Panc1 (cell line): Measurements from ENCODE around the gene DIAPH1. TPM values are rescaled to one million over a fixed set of nuclear protein-coding genes. Genes with fewer than 3 reads are reported as not detected.
A peak's percentile ranks its signal among the peaks of the same experiment; 100 is the strongest.

Experiments used
- ATAC-seq: fragments of 200-7000 bp; cut with Tn5 transposase; 2 replicates; pipeline ENCODE4 v1.9.1; 2020; ENCODE audit warnings: mild to moderate bottlenecking, moderate library complexity
- BruUV-seq: library from RNA; stranded (reverse); fragments of 400-500 nt; replicated peaks from 2 replicates; lab custom pipeline; 2021; lab: Mats Ljungman, UMichigan
- CTCF ChIA-PET: fragments of 300-600 bp; sonication (Branson Sonifier 250); formaldehyde crosslinking; loops from one replicate; lab custom pipeline; 2022; ENCODE audit warnings: antibody characterized with exemption; lab: Charles Lee
- POLR2A ChIA-PET: fragments of 300-600 bp; sonication (Branson Sonifier 250); formaldehyde crosslinking; loops from one replicate; lab custom pipeline; 2022; ENCODE audit warnings: antibody characterized with exemption; lab: Charles Lee
- DNase-seq: peaks from one replicate; pipeline ENCODE4 v3.0.0-alpha.2; 2010; ENCODE audit warnings: low read depth, low spot score
- H3K27ac ChIP-seq: 2 replicates; pipeline ENCODE4 v1.5.1; 2011; ENCODE audit warnings: mild to moderate bottlenecking, low read length, inconsistent platforms
- H3K27me3 ChIP-seq: fragments of 200-500 bp; sonication (Bioruptor generic); 2 replicates; pipeline ENCODE4 v1.6.0; 2014; ENCODE audit warnings: low read length, inconsistent platforms; ENCODE audit not compliant: control insufficient read depth, insufficient read depth
- H3K36me3 ChIP-seq: fragments of 200-500 bp; sonication (Bioruptor generic); 2 replicates; pipeline ENCODE4 v1.5.1; 2014; ENCODE audit warnings: inconsistent platforms, mild to moderate bottlenecking, low read length, moderate library complexity; ENCODE audit not compliant: control insufficient read depth, insufficient read depth
- H3K4me1 ChIP-seq: 2 replicates; pipeline ENCODE4 v1.5.1; 2011; ENCODE audit warnings: inconsistent platforms, mild to moderate bottlenecking, low read length, moderate library complexity; ENCODE audit not compliant: control insufficient read depth, insufficient read depth
- H3K4me3 ChIP-seq, 2 experiments: 2 replicates each; pipeline ENCODE4 v1.5.1; 2011 to 2012; ENCODE audit warnings: low read depth in 2 of 2, low read length in 2 of 2, mild to moderate bottlenecking in 2 of 2, inconsistent platforms in 1 of 2, moderate library complexity in 1 of 2
- H3K9me3 ChIP-seq: fragments of 200-500 bp; sonication (Bioruptor generic); 2 replicates; pipeline ENCODE4 v1.5.1; 2014; ENCODE audit warnings: low read depth, mild to moderate bottlenecking, inconsistent platforms, low read length, moderate library complexity; ENCODE audit not compliant: control insufficient read depth, insufficient read depth
- POLR2AphosphoS5 ChIP-seq: IDR thresholded peaks from 2 replicates; pipeline ENCODE4 v1.6.1; 2012; ENCODE audit warnings: mild to moderate bottlenecking, low read depth, low read length, moderate library complexity
- SIN3A ChIP-seq: IDR thresholded peaks from 2 replicates; pipeline ENCODE4 v1.6.1; 2012; ENCODE audit warnings: low read depth, mild to moderate bottlenecking, low read length, moderate library complexity, borderline replicate concordance; ENCODE audit not compliant: insufficient read depth
- TCF7L2 ChIP-seq: IDR thresholded peaks from 2 replicates; pipeline ENCODE4 v1.6.1; 2011; ENCODE audit warnings: mild to moderate bottlenecking, low read depth, low read length, inconsistent platforms
- in situ Hi-C: cut with HindIII; loops from 2 replicates; pipeline ENCODE4 v1.10.0; 2016; ENCODE audit warnings: low sequenced_read_pairs, low pct_unique_long_range_greater_than_20kb
- intact Hi-C: fragments of 100-400 bp; cut with micrococcal nuclease; formaldehyde crosslinking; loops from one replicate; pipeline ENCODE4 v1.10.0; 2022; ENCODE audit not compliant: unreplicated experiment
- total RNA-seq: library from RNA; stranded (reverse); gene quantifications from one replicate; pipeline ENCODE4 v1.2.1, GENCODE V29; 2021; ENCODE audit not compliant: unreplicated experiment
- TF ChIP-seq, protein P1 (sequence below), 2 experiments: IDR thresholded peaks; 2 replicates each; pipeline ENCODE4 v1.6.1; 2011 to 2012; ENCODE audit warnings: low read depth in 2 of 2, control low read depth in 1 of 2, low read length in 1 of 2, mild to moderate bottlenecking in 1 of 2, moderate library complexity in 1 of 2; ENCODE audit not compliant: insufficient read depth in 1 of 2
- TF ChIP-seq, protein P2 (sequence below): fragments of 450-650 bp; IDR thresholded peaks from 2 replicates; pipeline ENCODE4 v1.5.1; 2017; ENCODE audit warnings: mild to moderate bottlenecking

The DIAPH1 gene
- total RNA-seq, 1 experiment from 2014 or later, result 155 TPM

GRCh38 chr5:141598391-141599345 lies 20.1 kb downstream of the DIAPH1 start:
- CTCF ChIA-PET, result no interaction called here
- H3K9me3 ChIP-seq, result no peaks in the 10 kb centered on the region
- H3K4me3 ChIP-seq, result no peak overlapping the region
- H3K27ac ChIP-seq, result no peak overlapping the region; the same call in 1 of the 2 replicates
- POLR2A ChIA-PET, result no interaction called here
- BruUV-seq, result no TSS peak
- no peaks in the 10 kb centered on the region for H3K36me3 ChIP-seq
- no peak for ATAC-seq
- no peak for DNase-seq
- in situ Hi-C loops (no loop called here), intact Hi-C loops (no loop called here)
- H3K4me1 ChIP-seq, result peaks cover 10% of the 10 kb centered on the region; the same call in 1 of the 2 replicates
- TF ChIP-seq, protein P1, sequence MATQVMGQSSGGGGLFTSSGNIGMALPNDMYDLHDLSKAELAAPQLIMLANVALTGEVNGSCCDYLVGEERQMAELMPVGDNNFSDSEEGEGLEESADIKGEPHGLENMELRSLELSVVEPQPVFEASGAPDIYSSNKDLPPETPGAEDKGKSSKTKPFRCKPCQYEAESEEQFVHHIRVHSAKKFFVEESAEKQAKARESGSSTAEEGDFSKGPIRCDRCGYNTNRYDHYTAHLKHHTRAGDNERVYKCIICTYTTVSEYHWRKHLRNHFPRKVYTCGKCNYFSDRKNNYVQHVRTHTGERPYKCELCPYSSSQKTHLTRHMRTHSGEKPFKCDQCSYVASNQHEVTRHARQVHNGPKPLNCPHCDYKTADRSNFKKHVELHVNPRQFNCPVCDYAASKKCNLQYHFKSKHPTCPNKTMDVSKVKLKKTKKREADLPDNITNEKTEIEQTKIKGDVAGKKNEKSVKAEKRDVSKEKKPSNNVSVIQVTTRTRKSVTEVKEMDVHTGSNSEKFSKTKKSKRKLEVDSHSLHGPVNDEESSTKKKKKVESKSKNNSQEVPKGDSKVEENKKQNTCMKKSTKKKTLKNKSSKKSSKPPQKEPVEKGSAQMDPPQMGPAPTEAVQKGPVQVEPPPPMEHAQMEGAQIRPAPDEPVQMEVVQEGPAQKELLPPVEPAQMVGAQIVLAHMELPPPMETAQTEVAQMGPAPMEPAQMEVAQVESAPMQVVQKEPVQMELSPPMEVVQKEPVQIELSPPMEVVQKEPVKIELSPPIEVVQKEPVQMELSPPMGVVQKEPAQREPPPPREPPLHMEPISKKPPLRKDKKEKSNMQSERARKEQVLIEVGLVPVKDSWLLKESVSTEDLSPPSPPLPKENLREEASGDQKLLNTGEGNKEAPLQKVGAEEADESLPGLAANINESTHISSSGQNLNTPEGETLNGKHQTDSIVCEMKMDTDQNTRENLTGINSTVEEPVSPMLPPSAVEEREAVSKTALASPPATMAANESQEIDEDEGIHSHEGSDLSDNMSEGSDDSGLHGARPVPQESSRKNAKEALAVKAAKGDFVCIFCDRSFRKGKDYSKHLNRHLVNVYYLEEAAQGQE (IDR thresholded peaks at IDR 0.05; ENCODE audit: insufficient read depth in 1 of 2, low read depth in 2 of 2, low read length in 1 of 2), result no peak
- TF ChIP-seq, protein P2, sequence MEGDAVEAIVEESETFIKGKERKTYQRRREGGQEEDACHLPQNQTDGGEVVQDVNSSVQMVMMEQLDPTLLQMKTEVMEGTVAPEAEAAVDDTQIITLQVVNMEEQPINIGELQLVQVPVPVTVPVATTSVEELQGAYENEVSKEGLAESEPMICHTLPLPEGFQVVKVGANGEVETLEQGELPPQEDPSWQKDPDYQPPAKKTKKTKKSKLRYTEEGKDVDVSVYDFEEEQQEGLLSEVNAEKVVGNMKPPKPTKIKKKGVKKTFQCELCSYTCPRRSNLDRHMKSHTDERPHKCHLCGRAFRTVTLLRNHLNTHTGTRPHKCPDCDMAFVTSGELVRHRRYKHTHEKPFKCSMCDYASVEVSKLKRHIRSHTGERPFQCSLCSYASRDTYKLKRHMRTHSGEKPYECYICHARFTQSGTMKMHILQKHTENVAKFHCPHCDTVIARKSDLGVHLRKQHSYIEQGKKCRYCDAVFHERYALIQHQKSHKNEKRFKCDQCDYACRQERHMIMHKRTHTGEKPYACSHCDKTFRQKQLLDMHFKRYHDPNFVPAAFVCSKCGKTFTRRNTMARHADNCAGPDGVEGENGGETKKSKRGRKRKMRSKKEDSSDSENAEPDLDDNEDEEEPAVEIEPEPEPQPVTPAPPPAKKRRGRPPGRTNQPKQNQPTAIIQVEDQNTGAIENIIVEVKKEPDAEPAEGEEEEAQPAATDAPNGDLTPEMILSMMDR, result no peak
- no peak for TF ChIP-seq TCF7L2
- TF ChIP-seq POLR2AphosphoS5, result no peak
- H3K27me3 ChIP-seq, result no peaks in the 10 kb centered on the region

DNA sequence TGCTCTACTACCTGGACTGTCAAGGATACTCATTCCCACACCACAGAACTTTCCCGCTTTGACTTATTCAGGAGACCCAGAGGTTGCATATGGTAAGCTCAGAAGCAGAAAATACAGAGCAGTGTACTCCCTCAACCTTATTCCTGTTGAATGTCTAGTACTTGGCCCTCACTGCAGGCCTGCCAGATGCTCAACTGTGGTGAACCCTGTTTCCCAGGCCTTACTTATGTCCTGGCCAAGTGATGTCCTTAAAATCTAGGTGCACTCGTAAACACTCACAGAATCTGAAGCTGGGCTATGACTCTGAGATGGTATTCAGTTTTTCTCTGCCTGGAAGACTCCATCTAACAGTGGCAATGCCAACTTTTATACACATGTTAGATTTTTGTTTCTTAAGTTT lies 21.0 kb downstream of the DIAPH1 start:
- intact Hi-C loops (no loop called here), in situ Hi-C loops (no loop called here)
- BruUV-seq, result no TSS peak
- ChIA-PET POLR2A (no interaction called here), CTCF (interaction anchor here (0.6 kb wide), 1 partner anchor 34 kb away, joined by 3 read pairs; no protein-coding TSS in a partner anchor)
- H3K4me1 ChIP-seq, result peaks cover 10% of the 10 kb centered on the region; the same call in 1 of the 2 replicates
- H3K27ac ChIP-seq, result no peak overlapping the region
- DNase-seq (no peak), ATAC-seq (0 out of 2 replicates have a peak, but pooled peaks have one; percentile 29)
- no peak overlapping the region for H3K4me3 ChIP-seq
- no peaks in the 10 kb centered on the region for H3K9me3 ChIP-seq
- H3K27me3 ChIP-seq, result no peaks in the 10 kb centered on the region
- TF ChIP-seq POLR2AphosphoS5 (no peak), TCF7L2 (no peak), SIN3A (no peak)
- TF ChIP-seq, protein P2, result no peak
- TF ChIP-seq, protein P1 (IDR thresholded peaks at IDR 0.05; ENCODE audit: insufficient read depth in 1 of 2, low read depth in 2 of 2, low read length in 1 of 2), result no peak
- no peaks in the 10 kb centered on the region for H3K36me3 ChIP-seq
